Activated T-helper 1 cell treated with anti-CD3 and anti-CD28 coated beads, Interleukin-12 subunit alpha, Interleukin-12 subunit beta, Interleukin-2, Interleukin-4 antibody, amounts not matched to agents 30 ng/mL and 10 ng/mL and 1 ng/mL, durations not matched to agents 14 hours and 24 hours and 36 hours (primary cell): ENCODE data around the gene FAM149B1. TPM values are rescaled to one million over a fixed set of nuclear protein-coding genes. Genes with fewer than 3 reads are reported as not detected.

Source experiments
- DNase-seq: peaks from one replicate; pipeline ENCODE4 v3.0.0; 2021; ENCODE audit warnings: low spot score
- H3K27ac Mint-ChIP-seq: one replicate; pipeline ENCODE4 v1.8.0; 2021; ENCODE audit warnings: mild to moderate bottlenecking, mixed read lengths
- H3K27me3 Mint-ChIP-seq: one replicate; pipeline ENCODE4 v1.8.0; 2022; ENCODE audit warnings: mild to moderate bottlenecking, moderate library complexity, mixed read lengths; ENCODE audit not compliant: insufficient read depth
- H3K36me3 Mint-ChIP-seq: one replicate; pipeline ENCODE4 v1.8.0; 2021; ENCODE audit warnings: low read depth, mixed read lengths
- H3K4me1 Mint-ChIP-seq: one replicate; pipeline ENCODE4 v1.8.0; 2021; ENCODE audit warnings: low read depth, mixed read lengths
- H3K4me3 Mint-ChIP-seq: one replicate; pipeline ENCODE4 v1.8.0; 2021; ENCODE audit warnings: mild to moderate bottlenecking, moderate library complexity, mixed read lengths
- H3K9me3 Mint-ChIP-seq: one replicate; pipeline ENCODE4 v1.8.0; 2021; ENCODE audit warnings: mixed read lengths
- intact Hi-C: fragments of 100-400 bp; cut with micrococcal nuclease; formaldehyde crosslinking; loops from one replicate; pipeline ENCODE4 v1.15.1; 2024
- total RNA-seq: library from RNA; stranded (reverse); gene quantifications from 2 replicates; pipeline ENCODE4 v1.2.3, GENCODE V29; 2022

The FAM149B1 gene
- total RNA-seq, 1 donor from 2014 or later, result 11.1 TPM

DNA sequence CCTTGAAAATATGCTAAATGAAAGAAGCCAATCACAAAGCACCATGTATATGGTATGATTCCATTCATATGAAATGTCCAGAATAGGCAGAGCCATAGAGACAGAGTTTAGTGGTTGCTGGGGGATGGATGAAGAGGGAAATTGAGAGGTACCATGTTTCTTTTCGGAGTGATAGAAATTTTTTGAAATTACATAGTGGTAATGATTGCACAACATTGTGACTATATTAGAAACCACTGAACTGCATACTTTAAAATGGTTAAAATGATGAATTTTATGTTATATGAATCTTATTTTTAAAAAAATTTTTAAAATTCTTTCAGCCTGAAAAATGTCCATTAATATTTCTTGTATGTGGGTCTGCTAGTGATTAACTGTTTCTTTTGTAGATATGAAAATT lies 53.1 kb downstream of the FAM149B1 start:
- intact Hi-C loops, result no loop called here
- Mint-ChIP-seq H3K27me3 (no peaks in the 10 kb centered on the region), H3K36me3 (peaks cover 17% of the 10 kb centered on the region), H3K9me3 (no peaks in the 10 kb centered on the region), H3K4me1 (peaks cover 5% of the 10 kb centered on the region), H3K27ac (no peak overlapping the region), H3K4me3 (no peak overlapping the region)
- DNase-seq, result no peak

DNA sequence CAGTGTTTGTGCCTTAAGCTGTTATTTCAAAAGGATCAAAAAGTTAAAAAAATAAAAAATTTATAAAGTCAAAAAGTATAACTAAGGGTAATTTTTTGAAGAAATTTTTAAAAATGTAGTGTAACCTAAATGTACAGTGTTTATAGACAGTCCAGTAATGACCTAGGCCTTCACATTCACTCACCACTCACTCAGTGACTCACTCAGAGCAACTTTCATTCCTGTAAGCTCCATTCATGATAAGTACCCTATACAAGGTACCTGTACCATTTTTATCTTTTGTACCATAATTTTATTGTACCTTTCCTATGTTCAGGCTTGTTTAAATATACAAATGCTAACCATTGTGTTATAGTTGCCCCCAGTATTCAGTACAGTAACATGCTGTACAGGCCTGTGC lies 57.6 kb downstream of the FAM149B1 start:
- no peak for DNase-seq
- Mint-ChIP-seq H3K4me1 (no peaks in the 10 kb centered on the region), H3K9me3 (no peaks in the 10 kb centered on the region), H3K36me3 (peaks cover 2% of the 10 kb centered on the region), H3K4me3 (no peak overlapping the region), H3K27ac (no peak overlapping the region), H3K27me3 (no peaks in the 10 kb centered on the region)
- intact Hi-C loops, result no loop called here

DNA sequence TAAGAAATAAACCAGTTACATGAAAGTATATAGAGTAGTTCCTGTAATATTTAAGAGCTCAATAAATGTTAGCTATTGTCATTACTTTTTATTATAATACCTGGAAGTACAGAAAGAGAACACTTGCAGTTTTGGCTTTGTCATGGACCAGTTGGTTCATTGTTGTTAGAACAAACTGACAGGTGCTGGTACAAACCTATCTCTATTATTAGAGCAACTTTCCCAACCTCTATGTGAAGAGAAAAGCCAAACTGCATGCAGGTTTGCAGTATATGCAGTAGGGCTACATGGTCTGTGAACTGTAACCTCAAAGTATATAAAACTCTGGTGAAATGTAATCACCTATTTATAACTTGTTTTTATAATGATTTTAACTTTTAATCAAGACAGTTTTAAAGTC lies 58.7 kb downstream of the FAM149B1 start:
- Mint-ChIP-seq H3K4me1 (no peaks in the 10 kb centered on the region), H3K4me3 (no peak overlapping the region), H3K27me3 (no peaks in the 10 kb centered on the region), H3K27ac (no peak overlapping the region), H3K9me3 (no peaks in the 10 kb centered on the region), H3K36me3 (peaks cover 10% of the 10 kb centered on the region)
- intact Hi-C loops, result no loop called here
- DNase-seq, result no peak

DNA sequence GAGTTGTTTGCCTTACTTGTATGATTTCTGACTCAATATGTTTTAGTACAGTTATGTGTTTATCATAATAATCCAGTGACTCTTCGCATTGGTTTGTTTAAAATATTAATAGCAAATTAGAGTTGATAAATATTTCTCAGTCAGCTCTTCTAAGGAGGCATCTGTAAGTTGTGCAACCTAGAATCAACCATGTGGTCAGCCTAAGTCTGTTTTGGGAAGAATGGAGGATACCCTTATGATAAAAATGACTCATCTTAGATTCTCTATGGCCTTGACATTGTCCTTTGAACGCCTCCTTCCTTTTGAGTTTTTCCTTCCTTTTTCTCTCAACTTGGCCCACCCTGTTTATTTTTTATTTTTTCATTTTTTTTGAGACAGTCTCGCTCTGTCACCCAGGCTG lies 60.3 kb downstream of the FAM149B1 start:
- Mint-ChIP-seq H3K36me3 (peaks cover 14% of the 10 kb centered on the region), H3K9me3 (no peaks in the 10 kb centered on the region), H3K4me1 (no peaks in the 10 kb centered on the region), H3K4me3 (no peak overlapping the region), H3K27ac (peak overlapping the region; percentile 47), H3K27me3 (no peaks in the 10 kb centered on the region)
- DNase-seq, result no peak
- intact Hi-C loops, result no loop called here

DNA sequence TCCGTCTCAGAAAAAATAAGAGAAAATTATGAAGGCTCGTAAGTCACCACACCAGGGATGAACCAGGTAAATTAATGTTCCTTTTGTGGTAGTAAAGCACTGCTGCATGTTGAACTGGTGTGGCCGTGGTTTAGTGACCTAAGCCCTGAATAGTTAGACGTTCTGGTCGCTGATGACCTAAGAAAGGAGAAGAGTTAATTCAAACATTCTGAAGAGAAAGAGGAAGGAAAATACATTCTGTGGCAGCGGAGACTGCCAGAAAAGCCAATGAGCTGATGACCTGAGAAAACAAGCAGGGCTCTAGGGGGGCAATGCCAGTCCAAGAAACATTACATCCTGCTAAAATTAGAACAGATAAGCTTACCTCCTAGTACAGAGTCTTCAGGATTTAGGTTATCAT lies 61.6 kb downstream of the FAM149B1 start:
- Mint-ChIP-seq H3K27ac (no peak overlapping the region), H3K4me1 (peaks cover under 1% of the 10 kb centered on the region), H3K36me3 (peaks cover 21% of the 10 kb centered on the region), H3K4me3 (no peak overlapping the region), H3K27me3 (no peaks in the 10 kb centered on the region), H3K9me3 (no peaks in the 10 kb centered on the region)
- no peak for DNase-seq
- intact Hi-C loops, result no loop called here

DNA sequence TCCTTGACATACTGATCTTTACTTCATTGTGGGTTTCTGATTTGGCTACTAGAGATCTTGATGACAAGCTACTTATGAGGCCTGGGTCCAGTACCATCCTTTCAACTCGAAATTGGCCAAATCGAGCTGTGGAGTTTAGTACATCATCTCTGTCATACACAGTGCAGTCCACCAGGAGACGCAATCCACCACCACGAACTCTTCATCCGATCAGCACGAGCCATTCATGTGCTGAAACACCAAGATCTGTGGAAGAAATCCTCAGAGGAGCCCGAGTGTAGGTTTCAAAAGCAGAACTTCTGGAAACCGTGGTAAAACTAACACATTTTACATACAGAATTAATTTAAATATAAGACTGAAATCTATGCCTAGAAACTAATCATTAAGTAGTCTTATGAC lies 65.0 kb downstream of the FAM149B1 start:
- no peak overlapping the region for H3K4me3 Mint-ChIP-seq
- DNase-seq, result no peak
- peaks cover 4% of the 10 kb centered on the region for H3K4me1 Mint-ChIP-seq
- H3K27me3 Mint-ChIP-seq, result no peaks in the 10 kb centered on the region
- H3K27ac Mint-ChIP-seq, result no peak overlapping the region
- no peaks in the 10 kb centered on the region for H3K9me3 Mint-ChIP-seq
- peaks cover 28% of the 10 kb centered on the region for H3K36me3 Mint-ChIP-seq
- intact Hi-C loops, result no loop called here

DNA sequence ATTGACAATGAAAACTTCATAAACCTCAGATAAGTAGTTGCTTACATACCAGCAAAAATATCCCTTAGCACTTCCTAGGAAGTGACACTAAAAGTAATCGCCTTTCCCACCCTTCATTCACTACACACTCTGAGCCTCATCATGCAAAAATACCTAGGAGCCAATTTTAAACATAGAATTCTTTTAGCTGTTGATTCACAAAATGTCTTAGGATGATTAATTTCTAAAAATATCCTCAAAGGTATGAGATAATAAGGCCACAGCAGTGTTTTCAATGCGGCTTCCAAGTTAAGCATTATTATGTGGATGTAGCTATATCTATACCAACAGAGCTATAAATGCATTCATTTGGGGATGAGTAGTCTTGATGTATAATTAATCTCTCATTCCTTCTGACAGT lies 66.0 kb downstream of the FAM149B1 start:
- H3K4me1 Mint-ChIP-seq, result peaks cover 4% of the 10 kb centered on the region
- no peak for DNase-seq
- peaks cover 28% of the 10 kb centered on the region for H3K36me3 Mint-ChIP-seq
- no peak overlapping the region for H3K27ac Mint-ChIP-seq
- H3K9me3 Mint-ChIP-seq, result no peaks in the 10 kb centered on the region
- no peak overlapping the region for H3K4me3 Mint-ChIP-seq
- no peaks in the 10 kb centered on the region for H3K27me3 Mint-ChIP-seq
- intact Hi-C loops, result no loop called here

DNA sequence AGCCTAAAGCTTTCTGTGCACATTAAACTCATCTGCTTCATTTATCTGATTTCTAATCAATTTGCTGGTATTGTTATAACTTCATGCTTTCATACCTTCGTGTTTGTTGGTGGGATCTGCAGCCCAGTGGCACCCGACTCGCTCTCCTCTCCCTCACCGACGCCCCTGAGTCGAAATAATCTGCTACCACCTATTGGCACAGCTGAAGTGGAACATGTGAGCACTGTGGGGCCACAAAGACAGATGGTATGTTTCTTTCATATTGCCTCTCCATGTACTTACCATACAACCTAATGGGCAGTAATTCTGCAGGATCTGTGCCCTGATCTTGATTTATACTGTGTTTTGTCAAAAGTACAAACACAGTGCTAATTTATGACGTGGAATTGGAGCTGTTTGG lies 66.8 kb downstream of the FAM149B1 start:
- DNase-seq, result no peak
- no peaks in the 10 kb centered on the region for H3K9me3 Mint-ChIP-seq
- H3K4me1 Mint-ChIP-seq, result peaks cover 4% of the 10 kb centered on the region

DNA sequence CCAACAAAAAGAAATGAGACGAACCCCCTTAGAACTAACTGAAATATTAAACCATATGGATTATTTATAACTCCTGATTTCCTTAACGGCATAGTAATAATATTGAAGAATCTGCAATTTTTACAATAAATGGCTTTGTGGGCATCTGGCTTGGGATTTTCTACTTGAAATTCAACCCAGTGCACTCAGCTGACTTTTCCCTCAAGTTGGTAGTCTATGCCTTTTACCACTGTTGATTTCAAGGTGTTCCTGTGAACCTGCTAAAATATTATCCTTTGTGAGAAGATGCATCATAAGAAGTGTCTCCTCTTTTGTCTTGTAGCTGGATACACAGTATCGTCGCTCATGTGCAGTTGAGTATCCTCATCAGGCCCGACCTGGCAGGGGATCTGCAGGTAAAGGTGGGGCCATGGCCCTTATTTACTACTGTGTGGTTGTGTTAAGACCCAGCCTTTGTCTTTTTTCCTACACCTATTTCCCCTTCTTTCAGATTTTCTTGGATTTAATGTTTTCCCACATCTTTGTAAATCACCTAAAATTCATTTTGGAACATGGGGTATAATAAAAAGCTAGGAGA lies 71.2 kb downstream of the FAM149B1 start:
- no peaks in the 10 kb centered on the region for H3K27me3 Mint-ChIP-seq
- peaks cover 21% of the 10 kb centered on the region for H3K4me1 Mint-ChIP-seq
- no peak overlapping the region for H3K4me3 Mint-ChIP-seq
- H3K36me3 Mint-ChIP-seq, result peaks cover 37% of the 10 kb centered on the region
- no peak overlapping the region for H3K27ac Mint-ChIP-seq
- no peak for DNase-seq
- H3K9me3 Mint-ChIP-seq, result no peaks in the 10 kb centered on the region
- intact Hi-C loops, result no loop called here

More for the DNA sequence above, 66.8 kb downstream of the FAM149B1 start:
- H3K27ac Mint-ChIP-seq, result no peak overlapping the region
- H3K4me3 Mint-ChIP-seq, result no peak overlapping the region
- intact Hi-C loops, result no loop called here
- H3K27me3 Mint-ChIP-seq, result no peaks in the 10 kb centered on the region
- peaks cover 33% of the 10 kb centered on the region for H3K36me3 Mint-ChIP-seq

DNA sequence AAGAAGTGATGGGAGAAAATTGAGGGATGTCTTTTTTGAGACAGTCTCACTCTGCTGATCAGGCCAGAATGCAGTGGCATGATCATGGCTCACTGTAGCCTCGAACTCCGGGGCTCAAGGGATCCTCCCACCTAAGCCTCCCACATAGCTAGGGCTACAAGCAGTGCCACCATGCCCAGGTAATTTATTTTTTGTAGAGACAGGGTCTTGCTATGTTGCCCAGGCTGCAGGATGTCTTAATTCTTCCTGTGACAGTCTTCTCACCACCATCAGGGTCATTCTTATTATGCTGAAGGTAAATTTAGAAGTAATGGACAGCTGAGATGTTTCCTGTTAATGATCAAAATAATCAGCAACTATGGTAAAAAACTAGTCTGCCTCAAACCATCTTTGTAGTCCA lies 72.0 kb downstream of the FAM149B1 start:
- DNase-seq, result no peak
- Mint-ChIP-seq H3K4me1 (peaks cover 26% of the 10 kb centered on the region), H3K9me3 (no peaks in the 10 kb centered on the region), H3K27ac (no peak overlapping the region), H3K36me3 (peaks cover 39% of the 10 kb centered on the region), H3K27me3 (no peaks in the 10 kb centered on the region), H3K4me3 (no peak overlapping the region)
- intact Hi-C loops, result loop anchor here (10.0 kb wide), 1 partner anchor 545 kb away; the partner anchor contains the start of genes CHCHD1 and ZSWIM8

DNA sequence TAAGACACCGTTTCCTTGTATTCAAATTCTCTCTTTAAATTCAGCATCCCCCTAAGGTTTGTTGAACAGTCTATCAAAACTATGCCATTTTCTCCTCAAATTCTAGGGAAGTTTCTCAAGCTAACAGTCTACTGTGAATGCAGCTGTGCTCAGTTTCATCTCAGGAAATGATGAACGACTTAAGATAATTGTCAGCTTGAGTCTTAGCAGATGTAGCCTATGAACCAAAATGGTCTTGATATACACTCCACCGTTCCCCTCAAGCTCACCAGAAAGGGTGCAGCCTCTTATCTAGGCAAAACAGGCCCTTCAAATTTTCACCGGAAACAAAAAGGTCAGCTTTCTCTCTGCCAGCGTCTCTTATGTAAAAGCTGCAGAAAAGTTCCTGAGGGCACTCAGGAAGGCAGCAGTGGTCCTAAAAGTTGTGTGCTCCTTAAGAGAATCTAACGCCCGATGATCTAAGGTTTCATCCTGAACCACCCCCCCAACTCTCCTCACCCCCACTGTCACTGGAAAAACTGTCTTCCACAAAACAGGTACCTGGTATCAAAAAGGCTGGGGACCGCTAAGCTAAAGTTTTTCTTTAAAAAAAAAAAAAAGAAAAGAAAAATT lies 77.1 kb downstream of the FAM149B1 start:
- Mint-ChIP-seq H3K4me1 (peaks cover 52% of the 10 kb centered on the region), H3K27me3 (no peaks in the 10 kb centered on the region), H3K9me3 (no peaks in the 10 kb centered on the region), H3K4me3 (peak overlapping the region; percentile 97), H3K27ac (peak overlapping the region; percentile 40), H3K36me3 (peaks cover 55% of the 10 kb centered on the region)
- intact Hi-C loops, result loop anchor here (1.0 to 10.0 kb wide), 4 partner anchors 7 to 1867 kb away; partner anchors contain the start of genes CHCHD1, MRPS16, NUDT13 and SAMD8
- no peak for DNase-seq

DNA sequence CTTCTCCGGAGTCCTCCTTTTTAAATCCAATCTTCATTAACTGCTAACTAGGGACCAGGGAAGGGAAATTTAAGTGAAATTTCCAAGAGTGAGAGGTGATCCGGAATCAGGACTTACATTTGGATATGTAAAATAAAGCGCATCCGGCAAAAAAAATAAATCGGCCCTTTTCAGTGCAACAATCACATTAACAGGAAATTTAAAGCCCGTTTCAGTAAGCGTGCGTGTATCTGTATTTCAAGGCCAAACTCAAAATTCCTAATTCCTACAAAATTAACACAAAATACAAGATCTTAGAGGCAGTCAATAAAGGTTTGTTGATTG lies 78.4 kb downstream of the FAM149B1 start:
- no peaks in the 10 kb centered on the region for H3K9me3 Mint-ChIP-seq
- no peak for DNase-seq
- peaks cover 62% of the 10 kb centered on the region for H3K4me1 Mint-ChIP-seq
- intact Hi-C loops, result loop anchor here (5.0 to 10.0 kb wide), 3 partner anchors 134 to 1866 kb away; partner anchors contain the start of genes CHCHD1, NUDT13, SAMD8 and ZSWIM8
- H3K36me3 Mint-ChIP-seq, result peaks cover 62% of the 10 kb centered on the region
- H3K4me3 Mint-ChIP-seq, result peak overlapping the region; percentile 97
- no peaks in the 10 kb centered on the region for H3K27me3 Mint-ChIP-seq
- H3K27ac Mint-ChIP-seq, result peak overlapping the region; percentile 95

DNA sequence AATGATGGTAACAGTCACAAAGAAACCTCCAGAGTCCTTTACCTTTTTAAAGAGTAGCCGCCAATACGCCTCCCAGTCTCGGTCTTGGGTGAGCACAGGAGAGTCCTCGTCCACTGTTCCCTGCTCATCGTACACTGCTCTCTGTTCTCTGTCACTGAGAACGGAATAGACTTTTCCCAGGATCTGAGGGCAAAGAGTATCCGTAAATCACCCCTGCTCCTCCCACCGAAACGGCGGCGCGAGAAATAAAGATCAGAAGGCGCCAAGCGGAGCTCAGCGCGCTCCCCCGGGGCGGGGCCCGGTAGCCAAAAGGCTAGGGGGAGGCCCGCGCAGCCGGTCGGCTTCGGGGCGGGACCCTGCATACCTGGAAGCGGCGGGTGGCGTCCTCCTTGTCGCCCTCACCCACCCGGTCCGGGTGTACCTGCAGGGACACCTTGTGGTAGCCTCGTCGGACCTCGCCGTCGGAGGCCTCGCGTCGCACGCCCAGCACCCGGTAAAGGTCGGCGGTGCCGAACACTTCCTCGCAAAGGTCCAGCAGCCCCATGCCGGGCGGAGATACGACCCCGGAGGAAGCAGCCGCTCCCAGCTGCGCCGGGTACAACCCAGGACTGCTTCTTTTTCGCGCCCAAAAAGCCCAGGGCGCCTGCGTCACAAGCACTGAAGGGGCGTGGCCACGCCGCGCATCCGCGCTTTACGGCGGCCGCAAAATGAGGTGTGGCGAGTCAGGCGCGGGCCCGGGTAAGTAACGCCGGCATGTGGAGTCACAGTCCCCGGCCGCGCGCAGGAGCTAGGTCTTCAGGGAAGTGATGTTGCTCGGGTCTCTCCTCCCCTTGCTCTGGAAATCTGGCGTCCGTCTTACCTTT lies 79.0 kb downstream of the FAM149B1 start, which contains the start of gene DNAJC9:
DNAJC9 (minus strand) TSS at position 610 of the 863 bp plus-strand sequence; CDS start at position 544, 66 bp downstream.
- Mint-ChIP-seq H3K9me3 (no peaks in the 10 kb centered on the region), H3K27me3 (no peaks in the 10 kb centered on the region), H3K36me3 (peaks cover 66% of the 10 kb centered on the region), H3K27ac (peak within 1 kb of the TSS; percentile 95), H3K4me1 (peaks cover 66% of the 10 kb centered on the region), H3K4me3 (peak within 1 kb of the TSS; percentile 97)
- peak; percentile 96 for DNase-seq
- intact Hi-C loops, result loop anchor here (1.0 to 10.0 kb wide), 6 partner anchors 135 to 1865 kb away; partner anchors contain the start of genes ANXA7, CHCHD1, NUDT13 and SAMD8
